GM12875 (cell line): ENCODE measurements around the gene ECM1.

ENCODE experiments used
- H3K4me3 ChIP-seq: one replicate; pipeline ENCODE4 v1.5.1; 2011; ENCODE audit warnings: low read depth, low read length, control low read depth
- TF ChIP-seq, protein P1 (sequence below): IDR thresholded peaks from 2 replicates; pipeline ENCODE4 v1.5.1; 2011; ENCODE audit warnings: low read depth, mild to moderate bottlenecking, control low read depth, inconsistent platforms, low read length, moderate library complexity, borderline replicate concordance; ENCODE audit not compliant: insufficient read depth

Gene ECM1

DNA sequence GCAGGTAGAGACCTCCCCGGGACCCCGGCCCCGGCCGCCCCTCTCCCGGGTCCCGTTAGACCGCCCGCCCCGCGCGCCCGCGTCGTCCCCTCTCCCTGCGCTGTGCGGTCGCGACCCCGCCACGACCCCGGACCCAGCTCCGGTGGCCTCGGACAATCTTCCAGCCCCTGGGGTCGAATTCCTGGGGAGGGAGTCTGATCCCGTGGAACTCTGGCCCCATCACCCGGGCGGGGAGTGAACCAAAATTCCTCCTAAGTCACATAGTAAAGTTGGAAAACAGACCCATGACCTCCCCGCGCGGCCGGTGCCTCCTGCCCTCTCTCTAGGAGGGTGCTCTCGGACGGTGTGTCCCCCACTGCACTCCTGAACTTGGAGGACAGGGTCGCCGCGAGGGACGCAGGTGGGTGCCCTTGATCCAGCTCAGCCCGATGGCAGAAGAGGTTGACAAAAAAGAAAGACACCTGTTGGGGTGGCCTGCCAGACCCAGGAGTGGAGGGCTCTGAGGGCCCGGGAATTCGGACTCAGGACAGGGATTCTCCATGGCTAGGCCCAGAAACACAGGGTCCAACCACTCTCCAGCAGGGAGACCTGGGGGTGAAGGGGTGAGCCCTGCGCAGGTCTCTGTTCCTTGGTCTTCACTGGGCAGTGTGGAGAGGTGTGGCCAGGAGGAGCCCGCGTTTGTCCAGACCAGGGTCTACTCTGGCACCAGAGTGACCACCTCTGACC lies 41.8 kb downstream of the ECM1 start:
- TF ChIP-seq, protein P1, sequence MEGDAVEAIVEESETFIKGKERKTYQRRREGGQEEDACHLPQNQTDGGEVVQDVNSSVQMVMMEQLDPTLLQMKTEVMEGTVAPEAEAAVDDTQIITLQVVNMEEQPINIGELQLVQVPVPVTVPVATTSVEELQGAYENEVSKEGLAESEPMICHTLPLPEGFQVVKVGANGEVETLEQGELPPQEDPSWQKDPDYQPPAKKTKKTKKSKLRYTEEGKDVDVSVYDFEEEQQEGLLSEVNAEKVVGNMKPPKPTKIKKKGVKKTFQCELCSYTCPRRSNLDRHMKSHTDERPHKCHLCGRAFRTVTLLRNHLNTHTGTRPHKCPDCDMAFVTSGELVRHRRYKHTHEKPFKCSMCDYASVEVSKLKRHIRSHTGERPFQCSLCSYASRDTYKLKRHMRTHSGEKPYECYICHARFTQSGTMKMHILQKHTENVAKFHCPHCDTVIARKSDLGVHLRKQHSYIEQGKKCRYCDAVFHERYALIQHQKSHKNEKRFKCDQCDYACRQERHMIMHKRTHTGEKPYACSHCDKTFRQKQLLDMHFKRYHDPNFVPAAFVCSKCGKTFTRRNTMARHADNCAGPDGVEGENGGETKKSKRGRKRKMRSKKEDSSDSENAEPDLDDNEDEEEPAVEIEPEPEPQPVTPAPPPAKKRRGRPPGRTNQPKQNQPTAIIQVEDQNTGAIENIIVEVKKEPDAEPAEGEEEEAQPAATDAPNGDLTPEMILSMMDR = no peak
- peak overlapping the region; percentile 53 for H3K4me3 ChIP-seq

DNA sequence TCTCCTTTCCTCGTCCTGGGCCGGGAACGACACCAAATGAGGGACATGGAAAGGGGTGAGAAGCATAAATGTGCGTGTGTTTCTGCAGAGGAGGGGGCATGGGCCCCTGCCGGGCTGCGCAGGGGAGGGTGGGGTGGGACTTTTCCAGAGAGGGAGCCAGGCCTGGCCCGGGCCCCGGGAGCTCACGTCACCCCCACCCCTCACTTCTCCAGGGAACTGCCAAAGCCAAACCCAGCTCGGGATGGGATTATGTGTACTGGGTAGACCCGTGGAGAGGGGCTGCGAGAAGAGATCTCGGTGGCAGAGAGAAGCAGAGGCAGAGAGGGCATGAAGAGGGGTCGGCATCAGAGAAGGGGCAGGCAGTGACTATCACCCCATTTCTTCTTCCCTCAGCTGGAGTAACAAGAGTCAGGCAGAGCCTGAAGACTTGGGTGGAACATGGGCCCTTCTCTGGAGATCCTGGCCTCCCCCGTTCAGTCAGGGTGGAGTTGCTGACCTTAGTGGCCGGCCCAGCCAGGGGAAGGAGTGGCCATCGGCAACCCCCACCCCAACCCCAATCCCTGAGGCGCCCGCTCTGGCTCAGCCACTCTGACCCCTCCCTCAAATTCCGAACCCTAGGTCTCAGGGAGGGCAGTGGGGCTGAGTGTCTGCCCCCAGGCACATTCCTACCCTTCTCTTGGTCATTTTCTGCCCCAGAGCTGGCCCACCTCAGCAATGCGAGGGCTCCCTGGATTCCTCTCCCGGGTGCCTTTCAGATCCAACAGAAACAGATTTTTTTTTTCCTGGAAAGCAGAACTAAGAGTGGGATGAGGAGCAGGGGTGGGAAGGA lies 42.5 kb downstream of the ECM1 start:
- H3K4me3 ChIP-seq = no peak overlapping the region
- TF ChIP-seq, protein P1 = no peak

DNA sequence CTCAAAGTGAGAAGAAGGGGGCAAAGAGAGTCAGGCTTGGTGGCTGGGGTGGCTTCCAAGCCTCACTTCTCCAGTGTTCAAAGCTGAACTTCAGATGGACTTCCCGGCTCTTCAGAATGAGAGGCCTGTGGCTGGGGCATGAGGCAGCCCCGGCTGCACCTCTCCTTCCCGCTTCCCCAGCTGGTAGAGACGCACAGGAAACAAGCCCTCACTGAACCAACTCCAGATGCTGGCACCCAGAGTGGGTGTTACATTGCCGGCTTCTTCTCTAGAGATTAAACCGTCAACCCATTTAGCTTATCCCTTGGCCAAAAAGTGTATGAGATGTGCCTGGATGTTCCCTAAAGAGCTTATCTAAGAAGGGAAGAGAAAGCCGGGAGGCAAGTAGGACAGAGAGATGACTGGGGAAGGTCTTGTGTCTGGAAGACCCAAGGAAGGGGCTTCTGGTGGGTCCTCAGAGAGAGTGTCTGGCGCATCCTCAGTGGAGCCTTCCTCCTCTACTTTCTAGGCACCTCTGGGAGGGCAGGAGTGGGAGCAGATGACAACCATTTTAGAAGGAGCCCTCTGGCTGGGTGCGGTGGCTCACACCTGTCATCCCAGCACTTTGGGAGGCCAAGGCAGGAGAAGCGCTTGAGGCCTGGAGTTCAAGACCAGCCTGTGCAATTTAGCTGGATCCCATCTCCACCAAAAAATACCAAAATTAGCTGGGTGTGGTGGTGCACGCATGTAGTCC lies 43.3 kb downstream of the ECM1 start:
- no peak overlapping the region for H3K4me3 ChIP-seq
- TF ChIP-seq, protein P1 = no peak

DNA sequence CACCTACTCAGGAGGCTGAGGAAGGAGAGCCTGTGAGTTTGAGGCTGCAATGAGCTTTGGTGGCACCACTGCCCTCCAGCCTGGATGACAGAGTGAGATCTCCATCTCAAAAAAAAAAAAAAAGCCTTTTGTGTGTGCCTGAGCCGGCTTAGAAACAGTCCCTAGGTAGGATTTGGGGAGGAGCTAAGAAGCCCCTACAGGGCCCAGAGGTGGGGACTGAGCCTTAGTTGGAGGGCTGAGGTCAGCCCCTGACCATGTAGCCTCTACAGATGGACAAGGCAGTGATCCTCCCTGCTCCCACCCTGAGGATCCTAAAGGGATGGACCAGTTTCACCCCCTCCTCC lies 43.8 kb downstream of the ECM1 start:
- no peak overlapping the region for H3K4me3 ChIP-seq
- TF ChIP-seq, protein P1 = no peak

DNA sequence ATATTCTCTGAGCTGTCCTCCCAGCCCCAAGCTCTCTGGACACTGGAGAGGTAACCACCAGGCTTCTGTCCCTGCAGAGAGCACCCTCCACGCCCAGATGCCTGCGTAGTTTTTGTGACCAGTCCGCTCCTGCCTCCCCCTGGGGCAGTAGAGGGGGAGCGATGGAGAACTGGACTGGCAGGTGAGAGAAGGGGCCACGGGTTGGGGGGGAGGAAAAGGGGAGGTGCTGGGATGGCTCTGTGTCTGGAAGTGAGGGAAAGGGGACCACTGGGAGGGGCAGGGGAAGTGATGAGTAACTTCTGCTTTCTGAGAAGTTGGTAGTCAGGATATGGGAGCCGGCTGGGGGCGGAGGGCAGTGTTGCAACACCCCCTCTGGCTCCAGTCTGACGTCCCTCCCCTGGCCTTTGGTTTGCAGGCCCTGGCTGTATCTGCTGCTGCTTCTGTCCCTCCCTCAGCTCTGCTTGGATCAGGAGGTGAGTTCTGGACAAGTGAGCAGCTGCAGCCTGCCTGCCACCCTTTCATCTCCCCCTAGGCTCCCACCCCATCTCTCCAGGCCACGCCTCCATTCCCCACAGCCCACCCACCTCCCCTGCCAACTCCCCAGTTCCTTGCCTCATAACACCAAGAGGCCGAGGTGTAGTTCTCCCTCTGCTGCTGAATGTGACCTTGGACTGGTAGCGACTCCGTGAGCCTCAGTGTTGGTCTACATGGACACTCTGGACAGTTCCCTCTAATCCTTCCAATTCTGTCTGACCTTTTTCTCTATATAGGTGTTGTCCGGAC lies 44.4 kb downstream of the ECM1 start:
- no peak overlapping the region for H3K4me3 ChIP-seq
- TF ChIP-seq, protein P1 = no peak

DNA sequence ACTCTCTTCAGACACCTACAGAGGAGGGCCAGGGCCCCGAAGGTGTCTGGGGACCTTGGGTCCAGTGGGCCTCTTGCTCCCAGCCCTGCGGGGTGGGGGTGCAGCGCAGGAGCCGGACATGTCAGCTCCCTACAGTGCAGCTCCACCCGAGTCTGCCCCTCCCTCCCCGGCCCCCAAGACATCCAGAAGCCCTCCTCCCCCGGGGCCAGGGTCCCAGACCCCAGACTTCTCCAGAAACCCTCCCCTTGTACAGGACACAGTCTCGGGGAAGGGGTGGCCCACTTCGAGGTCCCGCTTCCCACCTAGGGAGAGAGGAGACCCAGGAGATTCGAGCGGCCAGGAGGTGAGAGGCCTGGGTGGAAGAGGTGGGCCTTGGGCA lies 45.0 kb downstream of the ECM1 start:
- H3K4me3 ChIP-seq = no peak overlapping the region
- TF ChIP-seq, protein P1 = no peak
